HG02763 (cell line): ENCODE measurements around the gene CGB8.
"Not testable (repeated sequence)": the region's sequence is repeated elsewhere in the genome, so short reads cannot be mapped to it uniquely, and the experiment has no call there.

Experiments
- ATAC-seq: cut with Tn5 transposase; IDR thresholded peaks from one replicate; pipeline ENCODE4 v1.9.1; 2021; ENCODE audit warnings: mild to moderate bottlenecking, moderate library complexity; ENCODE audit not compliant: unreplicated experiment

The CGB8 gene

DNA sequence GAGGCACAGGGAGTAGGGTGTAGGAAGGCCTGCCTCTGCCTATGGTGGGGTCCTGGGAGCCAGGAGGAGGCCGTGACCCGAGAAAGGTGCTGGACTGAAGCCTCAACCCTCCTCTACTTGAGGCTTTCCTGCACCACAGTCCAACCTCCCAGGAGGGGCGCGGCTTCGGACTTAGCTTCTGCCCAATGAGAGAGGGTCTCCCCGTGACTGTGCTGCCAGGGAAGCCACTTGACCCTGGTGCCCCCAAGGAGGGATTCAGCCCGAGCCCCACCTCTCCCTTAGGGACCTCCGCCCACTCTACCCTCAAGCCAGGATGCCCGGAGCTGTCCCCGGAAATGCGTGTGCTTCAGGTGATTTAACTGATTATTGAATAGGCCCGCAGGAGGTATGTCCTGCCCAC lies at the start of gene CGB8:
Gene CGB8 (minus strand): TSS at position 101 of the 400 bp plus-strand sequence. CDS start 372 bp downstream, outside the sequence.
- ATAC-seq = not testable (repeated sequence)

DNA sequence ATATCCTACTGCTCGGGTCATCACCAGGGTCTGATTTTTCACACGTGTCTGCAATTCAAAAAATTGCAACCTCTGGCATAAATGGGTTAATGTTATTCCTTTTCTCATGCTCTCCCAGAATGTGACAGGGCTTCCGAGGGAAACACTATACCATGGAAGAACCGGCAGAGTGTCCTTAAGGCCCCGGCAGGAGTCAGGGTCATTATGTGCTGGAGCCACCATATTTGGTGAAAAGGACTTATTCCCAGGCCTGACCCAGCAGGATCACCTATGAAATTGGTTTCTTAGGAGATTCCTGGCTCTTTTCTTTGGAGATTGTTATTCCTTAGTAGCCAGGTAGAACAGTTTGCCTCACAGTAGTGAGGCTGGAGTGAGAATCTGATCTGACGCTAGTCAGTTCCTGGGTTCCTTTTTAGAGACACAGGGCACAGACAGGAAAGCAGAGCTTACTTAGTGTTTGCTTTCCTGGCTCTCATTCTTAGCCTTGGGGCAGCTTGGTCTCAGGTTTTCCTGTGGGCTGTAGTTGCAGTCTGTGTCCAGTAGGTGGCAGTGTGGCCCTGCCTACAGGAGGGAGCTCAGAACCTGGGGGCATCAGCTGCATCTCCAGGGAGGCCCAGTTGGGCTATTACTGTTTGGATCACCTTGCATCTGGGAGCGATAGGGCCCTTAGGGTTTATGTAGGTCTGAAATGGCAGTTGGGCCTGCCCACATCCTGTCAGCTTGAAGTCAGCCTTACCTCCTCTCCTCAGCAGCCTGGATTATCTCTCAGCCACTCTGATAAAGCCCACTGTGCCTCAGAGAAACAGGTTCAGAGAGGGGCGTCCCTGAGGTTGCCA lies 48.8 kb upstream of the CGB8 start:
- ATAC-seq = no peak

DNA sequence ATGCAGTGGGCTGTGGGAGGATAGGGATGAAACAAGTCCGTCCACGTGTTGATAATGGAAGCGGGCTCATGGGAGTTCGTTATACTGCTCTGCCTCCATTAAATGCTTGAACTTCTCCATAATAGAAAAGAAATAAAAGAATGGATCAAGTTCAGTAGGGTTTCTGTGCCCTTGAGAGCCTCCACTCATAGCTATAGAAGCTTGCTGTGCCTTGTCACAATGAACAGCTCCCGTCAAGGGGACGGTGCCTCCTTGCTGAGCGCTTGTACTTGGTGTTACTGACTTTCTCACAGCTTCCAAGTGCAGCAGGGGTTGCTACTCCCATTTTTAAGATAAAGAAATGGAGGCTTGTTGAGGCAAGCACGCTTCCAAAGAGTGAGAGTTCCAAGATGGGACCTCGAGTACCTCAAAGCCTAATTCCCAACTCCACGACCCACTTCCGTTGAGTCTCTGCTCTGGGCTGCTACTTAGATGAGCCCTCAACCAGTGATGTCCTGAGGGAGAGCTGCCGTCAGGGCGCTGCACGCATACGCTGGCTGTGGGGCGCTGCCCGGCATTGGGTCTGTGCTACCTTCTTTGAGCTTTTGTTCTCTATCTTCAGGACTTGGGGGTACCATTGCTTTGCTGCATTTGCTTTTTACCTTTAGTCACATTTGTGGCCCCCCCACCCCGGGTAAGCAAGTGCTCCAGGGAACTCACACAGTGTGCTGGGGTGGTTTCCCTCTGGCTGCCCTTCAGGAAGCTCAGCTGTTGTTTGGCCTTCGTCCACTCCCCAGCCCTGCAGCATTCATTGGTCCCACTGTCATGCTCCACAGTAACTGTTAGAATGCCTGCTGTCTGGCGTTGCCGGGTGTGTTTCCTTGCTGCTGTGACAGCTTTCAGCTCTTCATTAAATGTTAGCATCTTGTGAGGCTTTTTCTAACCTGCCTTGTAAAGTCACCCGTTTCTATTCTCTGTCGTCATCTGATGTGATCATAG lies 45.9 kb upstream of the CGB8 start:
- ATAC-seq = no peak

DNA sequence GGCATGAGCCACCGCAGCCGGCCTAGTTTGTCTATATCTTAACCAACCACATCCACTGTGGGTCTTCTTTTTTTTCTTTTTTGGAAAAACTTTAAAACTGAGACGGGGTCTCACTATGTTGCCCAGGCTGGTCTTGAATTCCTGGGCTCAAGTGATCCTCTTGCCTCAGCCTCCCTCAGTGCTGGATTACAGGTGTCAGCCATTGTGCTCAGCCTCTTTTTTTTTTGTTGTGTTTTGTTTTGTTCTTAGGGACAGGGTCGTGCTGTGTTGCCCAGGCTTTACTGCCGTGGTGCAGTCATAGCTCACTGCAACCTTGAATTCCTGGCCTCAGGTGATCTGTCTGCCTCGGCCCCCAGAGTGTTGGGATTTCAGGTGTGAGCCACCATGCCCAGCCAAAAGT lies 43.8 kb upstream of the CGB8 start:
- no peak for ATAC-seq

DNA sequence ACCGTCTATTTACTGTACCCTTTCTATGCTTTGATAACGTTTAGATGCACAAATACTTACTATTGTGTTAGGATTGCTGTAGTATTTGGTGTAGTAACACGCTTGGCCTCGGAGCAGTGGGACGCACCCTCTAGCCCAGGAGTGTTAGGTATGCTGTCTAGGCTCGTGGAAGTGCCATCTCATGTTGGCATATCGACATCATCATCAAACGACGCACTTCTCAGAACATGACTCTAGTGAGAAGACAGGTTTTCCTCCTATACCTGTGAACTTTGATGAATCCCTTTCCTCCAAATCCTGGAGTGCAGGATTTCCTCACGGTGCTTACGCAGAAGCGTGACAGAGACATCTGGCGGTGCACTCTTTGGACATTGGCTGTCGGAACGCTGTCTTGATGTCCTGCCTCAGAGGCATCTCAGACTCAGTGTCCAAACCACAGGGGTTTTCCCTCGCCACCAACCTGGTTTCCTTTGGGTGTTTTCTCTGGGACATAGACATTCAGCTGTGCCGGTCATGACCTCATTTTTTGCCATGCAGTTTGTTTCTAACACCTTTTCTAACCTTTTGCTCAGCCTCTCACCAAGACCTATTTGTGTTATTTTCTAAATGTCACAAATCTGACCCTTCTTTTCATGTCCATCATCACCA lies 42.6 kb upstream of the CGB8 start:
- ATAC-seq = no peak

DNA sequence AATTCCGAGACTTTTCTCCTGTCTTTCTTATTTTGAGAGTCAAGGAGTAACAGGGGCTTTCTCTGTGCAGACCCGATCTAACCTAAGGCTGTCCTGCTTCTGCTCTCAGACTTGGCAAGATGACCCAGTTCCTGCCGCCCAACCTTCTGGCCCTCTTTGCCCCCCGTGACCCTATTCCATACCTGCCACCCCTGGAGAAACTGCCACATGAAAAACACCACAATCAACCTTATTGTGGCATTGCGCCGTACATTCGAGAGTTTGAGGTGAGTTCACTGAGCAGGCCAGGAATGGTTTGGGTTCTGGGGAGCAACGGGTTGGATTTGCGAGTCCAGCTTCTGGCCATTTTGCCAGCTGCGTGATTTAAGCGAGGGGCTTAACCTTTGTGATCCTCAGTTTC lies 37.4 kb upstream of the CGB8 start:
- no peak for ATAC-seq

DNA sequence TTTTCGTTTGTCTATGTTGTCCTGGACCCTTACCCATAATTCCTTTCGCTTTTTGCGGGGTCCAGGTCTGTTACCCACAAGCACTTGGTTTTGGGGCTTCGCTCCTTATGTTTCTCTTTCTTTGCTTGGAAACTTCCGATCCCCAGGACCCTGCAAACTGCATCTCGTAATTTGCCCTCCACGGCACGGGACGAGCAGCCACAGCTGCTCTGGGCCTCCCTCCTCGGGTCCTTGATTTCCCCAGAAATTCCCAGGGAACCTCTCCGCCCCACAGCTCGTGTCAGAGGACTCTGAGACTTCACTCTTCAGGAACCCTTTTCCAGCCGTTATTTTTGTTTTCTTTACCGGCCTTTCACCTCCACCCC lies 36.9 kb upstream of the CGB8 start:
- ATAC-seq = no peak

DNA sequence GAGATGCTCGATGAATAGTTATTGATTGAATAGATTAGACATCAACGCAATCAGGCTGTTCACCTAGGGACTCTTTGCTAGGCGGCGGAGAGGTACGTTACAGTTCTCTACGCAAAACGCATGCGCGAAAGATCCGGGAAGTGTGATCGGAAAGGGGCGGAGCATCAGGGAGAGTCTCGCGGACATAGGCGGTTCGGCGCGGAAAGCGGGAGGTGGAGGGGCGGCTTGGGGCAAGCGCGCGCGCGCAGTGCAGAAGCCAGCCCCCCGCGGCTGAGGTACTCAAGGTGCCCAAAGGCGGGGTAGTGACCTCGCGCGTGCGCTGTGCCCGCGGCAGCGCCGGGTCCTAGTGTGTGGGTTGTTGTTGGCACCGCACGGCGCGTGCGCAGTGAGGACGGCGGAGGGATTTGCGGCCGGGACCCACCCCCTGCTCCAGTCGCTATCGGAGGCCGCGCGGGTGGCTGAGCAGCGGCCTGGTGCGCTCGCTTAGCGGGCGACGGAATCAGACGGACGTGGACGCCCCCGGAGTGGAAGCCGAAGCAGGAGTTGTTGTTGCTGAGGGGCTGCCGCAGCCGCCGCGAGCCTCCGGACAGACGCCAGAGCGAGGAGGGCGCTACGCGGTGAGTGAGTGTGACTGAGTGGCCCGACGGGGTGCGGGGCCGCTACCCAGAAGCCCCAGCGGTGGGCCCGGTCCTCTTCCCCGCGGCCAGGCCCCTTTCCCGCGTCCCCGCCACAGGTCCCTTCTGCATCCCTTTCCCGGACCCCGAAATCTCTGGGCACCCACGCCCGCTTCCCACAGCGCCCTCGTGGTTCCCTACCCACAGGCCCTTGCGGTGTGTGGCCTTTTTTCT lies 36.3 kb upstream of the CGB8 start, which contains the start of gene SNRNP70:
Gene SNRNP70 (plus strand): TSS at position 432 of the 848 bp plus-strand sequence. CDS start 964 bp downstream, outside the sequence.
- peak; percentile 88 for ATAC-seq

DNA sequence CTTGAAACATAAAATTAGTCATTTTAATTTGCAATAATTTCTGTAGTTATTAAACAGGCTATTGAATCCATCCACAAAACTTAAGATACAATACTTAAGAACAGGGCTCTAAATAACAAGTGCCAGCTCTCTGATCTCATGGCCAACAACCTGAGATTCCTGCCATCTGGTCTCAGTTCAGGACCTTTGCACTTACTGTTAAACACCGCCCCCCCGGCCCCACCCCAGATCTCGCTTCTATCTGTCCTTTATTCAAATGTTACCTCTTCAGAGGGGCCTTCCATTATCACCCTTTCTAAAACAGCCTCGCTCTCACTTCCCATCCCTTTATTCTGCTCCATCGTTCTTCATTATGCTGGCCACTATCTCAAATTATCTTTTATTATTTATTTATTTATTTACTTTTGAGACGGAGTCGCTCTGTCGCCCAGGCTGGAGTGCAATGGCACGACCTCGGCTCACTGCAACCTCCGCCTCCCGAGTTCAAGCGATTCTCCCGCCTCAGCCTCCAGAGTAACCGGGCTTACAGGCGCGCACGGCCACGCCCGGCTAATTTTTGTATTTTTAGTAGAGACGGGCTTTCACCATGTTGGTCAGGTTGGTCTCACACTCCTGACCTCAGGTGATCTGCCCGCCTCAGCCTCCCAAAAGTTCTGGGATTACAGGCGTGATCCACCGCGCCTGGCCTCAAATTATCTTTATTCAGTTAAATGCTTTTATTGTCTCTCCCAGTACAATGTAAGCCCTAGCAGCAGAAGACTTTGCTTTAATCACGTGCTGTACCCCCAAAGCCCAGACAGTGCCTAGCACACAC lies 35.5 kb upstream of the CGB8 start:
- ATAC-seq = no peak

DNA sequence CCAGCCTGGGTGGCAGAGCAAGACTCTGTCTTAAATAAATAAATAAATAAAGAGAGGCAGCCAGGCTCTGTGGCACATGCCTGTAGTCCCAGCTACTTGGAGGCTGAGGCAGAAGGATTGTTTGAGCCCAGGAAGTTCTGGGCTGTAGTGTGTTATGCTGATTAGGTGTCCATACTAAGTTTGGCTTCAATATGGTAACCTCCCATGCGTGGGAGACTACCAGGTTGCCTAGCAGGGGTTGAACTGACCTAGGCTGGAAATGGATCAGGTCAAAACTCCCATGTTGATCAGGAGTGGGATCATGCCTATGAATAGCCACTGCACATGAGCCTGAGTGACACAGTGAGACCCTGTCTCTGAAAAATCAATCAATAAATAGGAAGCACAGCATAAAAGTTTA lies 32.4 kb upstream of the CGB8 start:
- no peak for ATAC-seq

DNA sequence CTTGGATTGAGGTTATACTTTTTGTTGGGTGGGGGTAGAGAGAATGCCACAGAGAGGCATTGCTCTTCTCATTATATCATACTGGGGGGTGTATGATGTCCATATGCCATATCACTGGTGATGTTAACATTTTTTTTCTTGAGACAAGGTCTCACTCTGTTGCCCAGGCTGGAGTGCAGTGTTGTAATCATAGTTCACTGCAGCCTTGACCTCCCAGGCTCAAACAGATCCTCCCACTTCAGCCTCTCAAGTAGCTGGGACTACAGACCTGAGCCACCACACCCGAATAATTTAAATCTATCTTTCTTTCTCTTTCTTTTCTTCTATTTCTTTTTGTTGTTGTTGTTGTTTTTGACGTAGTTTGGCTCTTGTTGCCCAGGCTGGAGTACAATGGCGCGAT lies 31.5 kb upstream of the CGB8 start:
- no peak for ATAC-seq

DNA sequence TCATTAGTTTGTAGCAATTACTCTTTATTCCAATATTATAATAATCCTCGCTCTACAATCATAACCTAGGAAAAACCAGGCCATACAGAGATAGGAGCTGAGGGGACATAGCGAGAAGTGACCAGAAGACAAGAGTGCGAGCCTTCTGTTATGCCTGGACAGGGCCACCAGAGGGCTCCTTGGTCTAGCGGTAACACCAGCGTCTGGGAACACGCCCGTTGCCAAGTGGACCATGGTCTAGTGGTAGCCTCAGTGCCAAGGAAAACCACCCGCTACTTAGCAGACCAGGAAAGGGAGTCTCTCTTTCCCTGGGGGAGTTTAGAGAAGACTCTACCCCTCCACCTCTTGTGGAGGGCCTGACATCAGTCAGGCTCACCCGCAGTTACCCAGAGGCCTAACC lies 26.0 kb upstream of the CGB8 start:
- not testable (repeated sequence) for ATAC-seq

DNA sequence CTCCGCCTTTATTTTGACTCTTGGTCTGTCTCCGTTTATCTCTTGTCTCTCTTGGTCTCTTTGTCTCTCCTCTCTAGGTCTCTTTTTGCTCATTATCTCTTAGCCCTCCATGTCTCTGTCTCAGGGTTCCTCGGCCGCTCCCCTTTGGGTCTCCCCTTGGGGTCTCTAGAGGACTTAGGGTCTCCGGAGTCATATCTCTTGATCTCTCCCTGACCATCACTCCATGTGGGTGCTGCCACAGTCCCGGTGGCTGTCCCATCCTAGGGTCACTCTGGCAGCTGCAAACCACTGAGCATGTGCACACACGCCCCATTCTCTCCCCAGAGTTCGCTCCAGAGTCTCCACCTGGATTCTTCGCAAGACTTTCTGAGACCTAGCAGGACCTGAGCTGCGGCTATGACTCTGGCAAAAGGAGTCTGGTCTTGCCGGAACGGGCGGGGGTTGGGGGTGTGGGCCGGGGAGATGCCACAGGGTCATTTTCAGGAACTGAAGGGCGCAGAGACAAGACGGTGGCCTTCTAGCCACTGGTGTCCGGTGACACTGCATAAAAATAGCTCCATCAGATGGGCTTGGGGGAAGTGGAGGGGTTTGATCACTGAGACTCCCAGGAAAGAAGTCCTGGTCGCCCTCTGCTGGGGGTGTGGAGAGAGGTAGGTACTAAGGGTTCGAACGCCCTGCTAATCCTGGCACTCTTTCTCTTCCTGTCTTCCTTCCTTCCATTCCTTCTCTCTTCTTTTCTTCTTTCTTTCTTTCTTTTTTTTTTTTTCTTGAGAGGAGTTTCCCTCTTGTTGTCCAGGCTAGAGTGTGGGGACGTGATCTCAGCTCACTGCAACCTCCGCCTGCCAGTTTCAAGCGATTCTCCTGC lies 24.8 kb upstream of the CGB8 start:
- ATAC-seq = no peak

DNA sequence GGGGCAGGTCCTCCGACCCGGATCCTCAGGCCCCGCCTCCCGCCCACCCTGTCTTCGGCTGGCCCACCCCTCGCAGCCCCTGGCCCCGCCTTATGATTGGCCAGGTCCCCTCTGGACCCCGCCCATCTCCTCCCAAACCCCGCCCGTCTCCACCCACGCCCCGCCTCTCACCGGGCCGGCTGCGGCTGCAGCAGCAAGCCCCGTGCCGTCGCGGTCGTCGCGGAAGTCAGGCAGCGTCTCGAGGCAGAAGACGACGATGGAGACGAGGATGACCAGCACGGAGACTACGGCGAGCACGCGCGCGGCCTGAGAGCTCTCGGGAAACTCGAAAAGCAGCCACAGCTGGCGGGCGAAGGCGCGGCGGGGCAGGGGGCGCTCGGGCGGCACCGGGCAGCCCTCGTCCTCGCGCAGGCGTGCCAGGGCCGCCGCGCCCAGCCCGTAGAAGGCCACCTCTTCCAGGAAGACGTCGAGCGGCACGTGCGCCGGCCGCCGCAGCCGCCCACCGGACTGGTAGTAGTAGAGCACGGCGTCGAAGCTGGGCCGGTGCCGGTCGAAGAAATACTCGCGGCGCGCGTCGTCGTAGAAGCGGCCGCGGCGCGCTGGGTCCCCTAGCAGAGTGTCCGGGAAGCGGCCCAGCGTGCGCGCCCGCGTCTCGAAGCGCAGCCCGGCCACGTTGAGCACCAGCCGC lies 23.1 kb upstream of the CGB8 start:
- ATAC-seq = no peak

DNA sequence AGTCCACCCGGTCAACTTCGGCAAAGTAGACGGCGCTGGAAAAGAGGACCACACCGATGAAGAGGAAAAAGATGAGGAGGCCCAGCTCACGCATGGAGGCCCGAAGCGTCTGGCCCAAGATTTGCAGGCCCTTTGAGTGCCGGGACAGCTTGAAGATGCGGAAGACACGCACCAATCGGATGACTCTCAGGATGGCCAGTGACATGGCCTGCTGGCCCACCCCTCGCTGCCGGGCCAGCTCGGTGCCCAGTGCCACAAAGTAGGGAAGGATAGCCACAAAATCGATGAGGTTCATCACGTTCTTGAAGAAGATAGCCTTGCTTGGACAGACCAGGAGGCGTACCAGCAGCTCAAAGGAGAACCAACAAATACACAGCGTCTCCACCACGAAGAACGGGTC lies 21.5 kb upstream of the CGB8 start:
- ATAC-seq = no peak

DNA sequence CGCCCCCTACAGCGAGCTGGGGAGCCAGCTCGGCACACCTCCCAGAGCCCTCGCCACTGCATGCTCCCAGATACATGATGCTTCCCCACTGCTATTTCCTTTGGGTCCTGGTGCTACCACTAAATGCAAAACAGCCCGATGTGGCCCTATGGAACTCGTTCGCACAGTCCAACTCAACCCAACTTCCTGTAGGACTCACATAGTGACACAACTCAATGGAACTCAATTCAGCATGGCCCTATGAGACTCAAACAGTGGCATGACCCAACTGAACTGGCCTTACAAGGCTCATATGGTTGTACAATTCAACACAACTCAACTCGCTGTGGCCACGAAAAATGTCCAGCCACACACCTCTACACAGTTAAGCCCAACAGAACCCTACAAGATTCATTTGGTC lies 20.1 kb upstream of the CGB8 start:
- ATAC-seq = no peak

DNA sequence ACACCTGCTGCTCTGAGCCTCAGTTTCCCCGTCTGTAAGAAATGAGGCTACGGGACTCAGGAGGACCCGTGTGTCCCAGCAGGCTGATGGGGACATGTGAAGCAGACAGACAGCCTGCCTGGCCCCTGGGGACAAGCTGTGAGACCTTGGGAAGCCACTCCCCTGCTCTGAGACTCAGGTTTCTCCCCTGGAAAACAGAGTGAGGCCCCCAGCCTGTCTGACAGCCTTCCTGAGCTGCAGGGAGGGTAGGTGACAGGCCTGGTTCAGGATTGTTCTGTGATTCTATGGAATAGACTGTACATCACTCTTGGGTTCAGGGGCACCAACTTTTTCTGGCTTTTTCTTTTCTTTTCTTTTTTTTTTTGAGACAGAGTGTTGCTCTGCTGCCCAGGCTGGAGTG lies 18.6 kb upstream of the CGB8 start:
- no peak for ATAC-seq

DNA sequence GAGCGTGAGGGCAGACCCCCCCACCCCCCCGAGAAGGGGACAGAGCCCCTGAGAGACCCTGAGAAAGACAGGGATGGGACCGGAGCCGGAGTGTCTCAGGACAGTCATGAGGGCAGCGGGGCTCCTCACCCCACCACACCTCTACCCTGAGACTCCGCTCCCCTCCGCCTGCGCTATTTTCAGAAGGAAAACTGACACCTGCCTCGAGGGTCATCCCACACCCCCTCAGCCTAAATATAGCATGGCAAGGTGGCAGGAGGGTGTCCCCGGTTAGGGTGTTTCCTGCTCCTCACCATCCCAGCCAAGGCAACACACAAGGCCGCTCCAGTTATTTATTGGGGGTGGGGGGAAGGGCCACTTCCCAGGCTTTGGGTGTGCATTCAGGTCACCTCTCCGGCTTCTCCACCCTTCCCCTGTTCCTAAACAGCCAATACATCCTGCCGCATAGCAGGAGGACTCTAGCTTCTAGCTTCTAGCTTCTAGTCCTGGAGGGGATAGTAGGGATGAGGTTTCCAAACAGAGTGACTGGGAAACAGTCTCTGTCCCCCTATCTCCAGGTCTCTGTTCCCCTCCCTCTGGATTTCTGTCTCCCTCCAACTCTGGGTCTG lies 17.1 kb upstream of the CGB8 start:
- no peak for ATAC-seq
